ENCODE data around the gene PFDN1.

DNA sequence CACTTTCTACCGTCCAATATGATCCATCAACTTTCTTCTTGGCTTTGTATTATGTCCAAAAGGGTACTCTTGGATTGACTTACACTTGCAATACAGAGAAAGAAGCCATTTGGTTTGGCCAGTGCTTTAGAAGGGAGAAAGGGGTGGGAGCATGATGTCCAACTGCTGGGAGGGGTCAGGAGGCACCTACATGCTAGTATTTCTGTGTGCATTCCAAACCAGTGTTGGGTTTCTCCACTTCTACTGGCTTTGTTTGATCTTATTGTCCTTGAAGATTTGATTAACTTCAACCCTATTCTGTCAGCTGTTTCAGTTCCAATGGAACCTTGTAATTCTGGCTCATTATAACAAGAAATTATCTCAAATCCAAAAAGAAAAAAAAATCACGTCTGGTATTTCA is 100.3 kb downstream of the PFDN1 start:
- TF ChIP-seq POLR2A (IDR thresholded peaks at IDR 0.05) (no peak), POLR2AphosphoS5 (IDR thresholded peaks at IDR 0.05) (no peak)
- TF ChIP-seq, protein P1, sequence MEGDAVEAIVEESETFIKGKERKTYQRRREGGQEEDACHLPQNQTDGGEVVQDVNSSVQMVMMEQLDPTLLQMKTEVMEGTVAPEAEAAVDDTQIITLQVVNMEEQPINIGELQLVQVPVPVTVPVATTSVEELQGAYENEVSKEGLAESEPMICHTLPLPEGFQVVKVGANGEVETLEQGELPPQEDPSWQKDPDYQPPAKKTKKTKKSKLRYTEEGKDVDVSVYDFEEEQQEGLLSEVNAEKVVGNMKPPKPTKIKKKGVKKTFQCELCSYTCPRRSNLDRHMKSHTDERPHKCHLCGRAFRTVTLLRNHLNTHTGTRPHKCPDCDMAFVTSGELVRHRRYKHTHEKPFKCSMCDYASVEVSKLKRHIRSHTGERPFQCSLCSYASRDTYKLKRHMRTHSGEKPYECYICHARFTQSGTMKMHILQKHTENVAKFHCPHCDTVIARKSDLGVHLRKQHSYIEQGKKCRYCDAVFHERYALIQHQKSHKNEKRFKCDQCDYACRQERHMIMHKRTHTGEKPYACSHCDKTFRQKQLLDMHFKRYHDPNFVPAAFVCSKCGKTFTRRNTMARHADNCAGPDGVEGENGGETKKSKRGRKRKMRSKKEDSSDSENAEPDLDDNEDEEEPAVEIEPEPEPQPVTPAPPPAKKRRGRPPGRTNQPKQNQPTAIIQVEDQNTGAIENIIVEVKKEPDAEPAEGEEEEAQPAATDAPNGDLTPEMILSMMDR (IDR thresholded peaks at IDR 0.05 in 8 of 11, conservative IDR thresholded peaks at IDR 0.05 in 3 of 11): no peak

All from spleen (tissue), 7 donors.